WERI-Rb-1 (cell line): ENCODE results near the gene MNAT1.
"Not testable (repeated sequence)": the region's sequence is repeated elsewhere in the genome, so short reads cannot be mapped to it uniquely, and the experiment has no call there.

Experiments
- DNase-seq: peaks from one replicate; pipeline ENCODE4 v3.0.0-alpha.2; 2020
- H3K27ac ChIP-seq: fragments of 250-450 bp; sonication (Bioruptor Pico); 2 replicates; pipeline ENCODE4 v1.5.1; 2020; ENCODE audit warnings: mild to moderate bottlenecking, moderate library complexity
- H3K27me3 ChIP-seq: fragments of 250-450 bp; sonication (Bioruptor Pico); 2 replicates; pipeline ENCODE4 v1.5.1; 2021; ENCODE audit warnings: mild to moderate bottlenecking, low read depth, moderate library complexity; ENCODE audit not compliant: insufficient read depth, severe bottlenecking
- H3K36me3 ChIP-seq: fragments of 250-450 bp; sonication (Bioruptor Pico); 2 replicates; pipeline ENCODE4 v1.5.1; 2020; ENCODE audit warnings: mild to moderate bottlenecking, moderate library complexity
- H3K4me3 ChIP-seq: 2 replicates; pipeline ENCODE4 v1.5.1; 2011; ENCODE audit warnings: low read depth, mild to moderate bottlenecking, control low read depth, low read length
- H3K9me3 ChIP-seq: fragments of 250-450 bp; sonication (Bioruptor Pico); 2 replicates; pipeline ENCODE4 v1.5.1; 2021; ENCODE audit warnings: mild to moderate bottlenecking, moderate library complexity; ENCODE audit not compliant: severe bottlenecking
- CTCF ChIP-seq: IDR thresholded peaks from 2 replicates; pipeline ENCODE4 v1.5.1; 2011; ENCODE audit warnings: low read depth, mild to moderate bottlenecking, control low read depth, inconsistent platforms, low read length

Gene MNAT1

DNA sequence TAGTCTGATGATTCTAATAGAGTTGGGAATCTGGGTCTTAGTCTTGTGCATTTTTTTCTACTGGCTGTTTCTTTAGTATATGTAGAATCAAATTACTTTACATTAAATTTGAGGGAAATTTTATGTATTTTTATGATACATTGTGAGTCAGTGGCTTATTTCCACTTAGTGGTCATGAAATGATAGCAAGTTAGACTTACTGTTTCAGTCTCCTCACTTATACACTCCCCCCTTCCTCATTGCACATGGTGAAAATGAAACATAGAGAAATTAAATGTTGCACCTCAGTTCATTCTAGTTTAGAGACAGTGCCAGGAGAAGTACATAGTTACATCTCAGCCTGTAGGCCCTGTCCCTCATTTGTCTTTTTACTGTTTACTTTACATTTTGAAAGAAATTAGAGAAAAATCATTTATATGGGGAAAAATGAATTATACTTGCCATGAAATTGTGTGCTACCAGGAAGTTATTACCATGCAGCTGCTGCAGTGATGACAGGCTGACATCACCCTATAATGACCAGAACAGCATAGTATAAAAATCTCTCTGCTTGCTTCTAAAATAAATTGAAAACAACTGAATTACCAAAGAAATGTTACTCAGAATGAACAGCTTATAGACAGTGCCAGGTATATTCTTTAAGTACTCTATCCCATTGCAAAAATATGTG is 133.1 kb downstream of the MNAT1 start:
- Histone ChIP-seq H3K36me3 (no peaks in the 10 kb centered on the region), H3K27me3 (no peaks in the 10 kb centered on the region), H3K4me3 (no peak overlapping the region), H3K27ac (no peak overlapping the region), H3K9me3 (no peaks in the 10 kb centered on the region)
- no peak for DNase-seq
- no peak for TF ChIP-seq CTCF

DNA sequence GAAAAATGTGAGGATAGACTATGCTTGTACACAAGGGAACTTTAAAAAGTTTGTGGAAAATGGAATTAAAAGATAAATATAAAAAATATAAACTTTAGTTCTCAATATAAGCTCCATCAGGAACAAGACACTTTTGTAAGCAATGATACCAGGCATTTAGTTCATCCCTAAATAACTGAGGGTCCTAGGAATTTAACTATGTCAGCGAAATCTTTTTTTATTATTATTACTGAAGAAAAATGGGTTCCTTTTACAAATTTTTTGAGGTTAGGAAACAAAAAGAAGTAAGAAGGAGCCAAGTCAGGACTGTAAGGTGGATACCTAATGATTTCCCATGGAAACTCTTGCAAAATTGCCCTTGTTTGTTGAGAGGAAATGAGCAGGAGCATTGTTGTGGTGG is 143.6 kb downstream of the MNAT1 start:
- H3K9me3 ChIP-seq, result no peaks in the 10 kb centered on the region
- H3K27ac ChIP-seq, result no peak overlapping the region
- TF ChIP-seq CTCF, result no peak
- no peak overlapping the region for H3K4me3 ChIP-seq
- H3K36me3 ChIP-seq, result no peaks in the 10 kb centered on the region
- no peaks in the 10 kb centered on the region for H3K27me3 ChIP-seq
- DNase-seq, result no peak

DNA sequence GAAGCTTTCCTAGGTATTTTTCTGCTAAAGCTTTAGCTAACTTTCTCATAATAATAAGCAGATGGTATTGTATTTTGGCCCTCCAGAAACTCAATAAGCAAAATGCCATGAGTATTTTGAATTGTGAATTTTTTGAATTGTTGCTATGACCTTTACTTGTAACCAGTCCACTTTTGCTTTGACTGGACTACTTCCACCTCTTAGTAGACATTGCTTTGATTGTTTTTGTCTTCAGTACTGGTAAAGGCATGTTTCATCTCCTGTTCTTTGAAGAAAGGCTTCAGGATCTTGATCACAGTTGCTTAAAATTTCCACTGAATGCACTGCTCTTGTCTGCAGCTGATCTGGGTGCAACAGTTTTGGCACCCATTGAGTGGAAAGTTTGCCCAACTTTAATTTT is 144.0 kb downstream of the MNAT1 start:
- no peak overlapping the region for H3K4me3 ChIP-seq
- TF ChIP-seq CTCF, result no peak
- H3K9me3 ChIP-seq, result no peaks in the 10 kb centered on the region
- H3K27me3 ChIP-seq, result no peaks in the 10 kb centered on the region
- DNase-seq, result no peak
- no peak overlapping the region for H3K27ac ChIP-seq
- H3K36me3 ChIP-seq, result no peaks in the 10 kb centered on the region

DNA sequence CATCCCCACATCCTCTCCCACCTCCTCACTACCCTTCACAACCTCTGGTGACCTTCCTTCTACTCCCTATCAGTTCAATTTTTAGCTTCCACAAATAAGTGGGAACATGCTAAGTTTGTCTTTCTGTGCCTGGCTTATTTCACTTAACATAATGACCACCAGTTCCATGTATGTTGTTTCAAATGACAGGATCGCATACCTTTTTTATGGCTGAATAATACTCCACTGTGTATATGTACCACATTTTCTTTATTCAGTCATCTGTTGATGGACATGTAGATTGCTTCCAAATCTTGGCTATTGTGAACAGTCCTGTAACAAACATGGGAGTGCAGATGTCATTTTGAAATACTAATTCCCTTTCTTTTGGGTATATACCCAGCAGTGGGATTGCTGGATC is 147.7 kb downstream of the MNAT1 start:
- H3K4me3 ChIP-seq, result no peak overlapping the region
- no peak for TF ChIP-seq CTCF
- no peak overlapping the region for H3K27ac ChIP-seq
- no peaks in the 10 kb centered on the region for H3K9me3 ChIP-seq
- no peak for DNase-seq
- H3K27me3 ChIP-seq, result no peaks in the 10 kb centered on the region
- H3K36me3 ChIP-seq, result no peaks in the 10 kb centered on the region

DNA sequence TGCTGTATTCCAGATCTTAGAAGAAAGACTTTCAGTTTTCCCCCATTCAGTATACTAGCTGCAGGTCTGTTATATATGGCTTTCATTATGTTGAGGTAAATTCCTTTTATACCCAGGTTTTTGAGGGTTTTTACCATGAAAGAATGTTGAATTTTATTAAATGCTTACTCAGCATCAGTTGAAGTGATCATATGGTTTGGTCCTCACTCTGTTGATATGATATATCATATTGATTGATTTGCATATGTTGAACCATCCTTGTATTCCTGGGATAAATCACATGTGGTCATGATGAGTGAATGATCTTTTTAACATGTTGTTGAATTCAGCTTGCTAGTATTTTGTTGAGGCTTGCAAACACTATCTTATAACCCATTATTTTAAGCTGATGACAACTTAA is 149.6 kb downstream of the MNAT1 start:
- no peak for TF ChIP-seq CTCF
- Histone ChIP-seq H3K9me3 (no peaks in the 10 kb centered on the region), H3K4me3 (no peak overlapping the region), H3K36me3 (no peaks in the 10 kb centered on the region), H3K27ac (no peak overlapping the region), H3K27me3 (no peaks in the 10 kb centered on the region)
- DNase-seq, result no peak

- DNase-seq, H3K27ac ChIP-seq, H3K4me3 ChIP-seq, H3K27me3 ChIP-seq, H3K36me3 ChIP-seq, H3K9me3 ChIP-seq: not testable (repeated sequence)
These were observed 156.1 kb downstream of the MNAT1 start for GRCh38 chr14:60890636-60891035.
